Activated effector memory CD4-positive, alpha-beta T cell treated with Interleukin-2 at 50 U/mL for 16 hours (primary cell): ENCODE measurements around the gene TRMU.
"Not testable (repeated sequence)": the region's sequence is repeated elsewhere in the genome, so short reads cannot be mapped to it uniquely, and the experiment has no call there.

Experiments
- DNase-seq: peaks from one replicate; pipeline ENCODE4 v3.0.0-alpha.2; 2020

Gene TRMU

DNA sequence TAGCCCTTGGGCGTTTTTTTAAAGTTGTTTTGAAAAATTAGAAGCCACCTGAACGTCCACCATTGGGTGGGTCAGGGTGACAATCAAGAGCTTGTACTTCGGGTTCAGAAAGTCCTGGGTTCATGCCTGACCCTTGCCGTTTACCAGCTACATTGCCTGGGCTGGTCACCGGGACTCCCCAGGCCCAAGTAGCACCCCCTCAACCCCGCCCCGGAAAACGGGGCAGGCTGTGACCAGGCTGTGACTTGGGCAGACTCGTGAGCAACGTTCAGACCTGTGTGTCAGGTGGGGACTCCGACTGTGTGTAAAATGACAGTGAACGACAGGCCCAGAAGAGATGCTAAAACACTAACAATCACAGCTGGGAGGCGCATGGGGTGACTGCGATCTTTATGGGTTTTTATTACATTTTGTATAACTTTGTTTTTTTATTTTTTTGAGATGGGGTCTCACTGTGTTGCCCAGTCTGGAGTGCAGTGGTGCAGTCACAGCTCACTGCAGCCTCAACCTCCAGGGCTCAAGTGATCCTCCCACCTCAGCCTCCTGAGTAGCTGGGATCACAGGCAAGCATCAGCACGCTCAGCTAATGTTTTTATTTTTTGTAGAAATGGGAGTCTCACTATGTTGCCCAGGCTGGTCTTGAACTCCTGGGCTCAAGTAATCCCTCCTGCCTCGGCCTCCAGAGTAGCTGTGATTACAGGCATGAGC, 56.8 kb downstream of the TRMU start:
- DNase-seq, result no peak

DNA sequence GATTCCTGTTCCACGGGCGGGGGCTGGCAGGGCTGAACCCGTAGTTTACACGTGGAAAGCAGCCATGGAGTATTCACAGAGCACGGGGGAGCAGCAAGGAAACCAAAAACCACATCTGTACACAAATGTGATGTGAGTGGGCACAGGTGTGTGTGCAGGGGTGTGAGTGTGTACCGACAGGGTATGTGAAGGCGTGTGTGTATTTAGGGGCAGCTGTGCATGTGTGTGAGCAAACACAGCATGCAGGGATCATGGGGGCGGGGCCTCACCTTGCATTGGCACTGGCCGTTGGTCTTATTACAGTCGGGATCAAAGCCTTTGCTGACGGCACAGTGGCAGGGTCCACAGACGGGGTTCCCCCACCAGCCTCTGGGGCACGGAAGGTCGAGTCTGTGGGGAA, 58.4 kb downstream of the TRMU start:
- no peak for DNase-seq

DNA sequence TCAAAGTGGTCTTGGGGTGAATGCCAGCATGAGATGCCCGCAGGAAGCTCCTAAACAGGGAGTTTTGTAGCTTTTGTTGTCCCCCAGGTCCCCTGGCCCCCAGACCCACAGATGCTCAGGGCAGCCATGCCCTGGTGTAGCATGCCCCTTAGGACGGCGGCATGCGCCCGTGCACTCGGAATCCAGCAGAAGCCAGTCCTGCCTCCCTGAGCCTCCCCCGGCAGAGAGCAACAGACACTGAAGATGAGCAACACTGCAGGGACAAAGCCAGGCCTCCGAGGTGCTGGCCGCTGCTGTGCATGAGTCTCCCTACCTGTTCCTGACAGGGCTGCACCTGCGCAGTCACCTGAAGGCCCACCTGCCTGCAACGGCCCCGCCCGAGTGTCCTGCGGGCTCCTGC, 59.1 kb downstream of the TRMU start:
- no peak for DNase-seq

DNA sequence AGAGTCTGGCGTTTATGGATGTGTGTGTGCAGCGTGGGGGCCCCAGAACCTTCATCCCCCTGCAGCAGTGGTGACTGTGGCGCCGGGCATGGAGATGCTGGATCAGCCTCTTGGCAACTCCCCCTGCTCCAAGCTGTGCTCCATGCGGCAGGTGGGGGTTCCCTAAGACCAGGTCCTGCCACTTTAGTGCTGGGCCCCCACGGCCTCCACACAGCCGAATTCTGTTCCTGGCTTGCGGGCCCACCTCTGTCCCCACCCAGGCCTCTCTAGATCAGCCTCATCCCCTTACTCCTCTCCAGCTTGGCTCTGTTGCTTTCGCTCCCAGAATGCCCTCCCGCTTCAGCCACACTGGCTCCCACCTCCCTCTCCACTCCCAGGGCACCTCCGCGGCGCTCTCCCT, 59.6 kb downstream of the TRMU start:
- no peak for DNase-seq

DNA sequence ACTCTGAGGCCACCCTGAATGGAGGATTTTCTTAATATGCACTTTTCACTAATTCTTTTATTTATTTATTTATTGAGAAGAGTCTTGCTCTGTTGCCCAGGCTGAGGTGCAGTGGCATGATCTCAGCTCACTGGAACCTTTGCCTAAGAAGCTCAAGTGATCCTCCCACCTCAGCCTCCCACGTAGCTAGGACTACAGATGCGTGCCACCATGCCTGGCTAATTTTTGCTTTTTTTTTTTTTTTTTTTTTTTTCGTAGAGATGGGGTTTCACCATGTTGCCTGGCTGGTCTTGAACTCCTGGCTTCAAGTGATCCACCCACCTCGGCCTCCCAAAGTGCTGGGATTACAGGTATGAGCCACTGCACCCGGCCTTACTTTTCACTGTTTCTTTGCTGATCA, 61.5 kb downstream of the TRMU start:
- not testable (repeated sequence) for DNase-seq

DNA sequence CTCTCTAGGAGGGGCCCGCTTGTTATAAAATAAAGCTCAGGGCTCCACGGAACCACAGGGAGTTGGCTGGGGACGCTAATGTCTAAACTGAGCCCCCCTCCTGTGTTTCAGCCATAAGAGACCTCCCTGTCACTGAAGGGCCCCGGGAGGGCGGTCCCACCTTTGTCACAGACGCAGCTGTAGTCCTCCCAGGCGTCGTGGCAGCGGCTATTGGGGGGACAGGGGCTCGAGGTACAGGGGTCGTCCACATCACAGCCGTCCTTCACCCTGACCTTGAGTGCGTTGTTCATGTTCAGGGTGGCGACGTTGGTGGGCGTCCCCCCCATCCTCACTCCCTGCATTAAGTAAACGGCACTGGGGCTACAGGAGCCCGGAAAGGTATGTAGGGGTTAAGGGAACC, 62.0 kb downstream of the TRMU start:
- DNase-seq, result no peak

DNA sequence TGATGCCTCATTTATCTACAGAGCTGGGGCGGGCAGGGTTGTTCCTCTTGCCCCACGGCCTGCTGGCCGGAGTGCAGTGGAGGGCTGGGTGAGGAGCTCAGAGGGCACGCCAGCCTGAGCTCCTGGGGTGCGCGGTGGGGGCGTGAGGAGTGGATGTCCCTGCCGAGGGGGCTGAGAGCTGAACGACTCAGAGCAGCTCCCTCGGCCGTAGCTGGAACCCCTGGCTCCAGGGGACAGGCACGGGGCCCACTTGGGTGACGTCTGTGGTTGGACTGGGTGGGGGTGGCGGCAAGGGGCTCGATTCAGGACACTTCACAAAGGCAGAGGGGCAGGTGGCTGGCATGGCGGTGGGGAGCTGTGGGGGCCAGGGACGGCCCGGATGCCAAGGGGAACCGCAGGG, 62.4 kb downstream of the TRMU start:
- no peak for DNase-seq

DNA sequence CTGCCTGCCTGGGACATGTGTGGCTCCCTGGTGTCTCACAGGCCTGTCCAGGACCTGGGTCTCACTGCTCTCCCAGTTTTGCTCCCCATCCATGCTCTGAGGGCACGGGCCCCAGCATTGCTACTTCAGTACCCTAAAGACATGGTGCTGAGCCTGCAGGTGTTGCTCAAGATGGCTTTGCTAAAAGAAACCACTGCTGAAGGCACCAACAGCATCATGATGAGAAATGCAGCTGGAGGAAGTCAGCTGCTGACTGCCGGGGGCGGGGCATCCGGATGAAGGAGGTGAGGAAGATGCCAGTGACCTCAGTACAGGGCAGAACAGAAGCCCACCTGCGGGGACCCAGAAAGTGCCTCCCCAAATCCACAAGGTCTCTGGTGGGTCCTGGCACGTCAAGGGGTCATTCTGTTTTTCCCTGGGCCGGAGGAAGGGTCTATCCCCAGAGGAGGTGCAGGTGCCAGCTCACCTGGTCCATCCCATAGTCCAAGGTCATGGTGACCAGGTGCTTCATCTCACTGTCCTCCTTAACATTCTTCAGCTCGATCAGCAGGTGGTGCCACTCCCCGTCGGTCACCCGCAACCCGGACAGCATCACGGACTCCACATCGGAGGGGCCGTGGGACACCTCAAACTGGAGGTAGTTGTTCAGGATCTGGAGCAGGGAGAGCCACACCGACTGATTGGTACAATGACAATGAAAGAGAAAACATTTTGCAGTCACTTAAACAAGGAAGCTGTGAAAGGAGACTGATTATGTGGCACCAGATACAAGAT, 63.9 kb downstream of the TRMU start:
- no peak for DNase-seq

DNA sequence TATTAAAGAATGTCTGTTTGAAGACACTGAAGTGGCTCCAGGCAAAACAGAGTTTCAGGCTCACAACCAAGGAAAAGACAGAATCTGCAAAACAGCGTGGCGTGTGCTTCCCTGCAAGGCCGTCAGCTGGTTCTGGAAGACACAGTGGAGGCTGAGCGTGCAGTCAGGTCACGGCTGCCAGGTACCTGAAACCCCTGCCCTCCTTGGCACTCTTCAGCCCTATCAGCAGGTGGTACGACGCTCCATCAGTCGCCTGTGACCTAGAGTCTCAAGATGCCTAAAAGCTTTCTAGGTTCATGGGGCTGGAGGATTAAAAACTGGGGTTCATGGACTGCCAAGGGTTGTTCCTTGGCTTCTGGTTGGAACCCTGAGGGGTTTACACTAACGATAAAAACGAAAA, 65.9 kb downstream of the TRMU start:
- DNase-seq, result no peak

DNA sequence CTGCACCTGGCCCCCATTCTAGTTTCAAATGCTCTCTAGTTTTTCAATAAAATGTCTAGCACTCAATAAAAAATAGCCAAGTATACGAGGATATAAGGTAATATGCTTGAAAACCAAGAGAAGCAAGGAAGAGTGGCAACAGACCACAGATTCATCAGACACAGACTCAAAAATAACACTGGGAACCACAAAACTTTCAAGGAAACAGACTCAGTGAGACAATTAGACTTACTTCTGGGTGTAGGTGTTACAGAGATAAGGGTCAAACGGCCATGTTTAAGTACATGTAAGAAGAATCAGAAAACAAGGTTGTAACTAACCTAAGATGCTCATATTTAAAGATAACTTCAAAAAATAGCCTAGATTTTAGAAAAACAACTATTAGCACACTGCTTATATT, 67.0 kb downstream of the TRMU start:
- DNase-seq, result no peak

DNA sequence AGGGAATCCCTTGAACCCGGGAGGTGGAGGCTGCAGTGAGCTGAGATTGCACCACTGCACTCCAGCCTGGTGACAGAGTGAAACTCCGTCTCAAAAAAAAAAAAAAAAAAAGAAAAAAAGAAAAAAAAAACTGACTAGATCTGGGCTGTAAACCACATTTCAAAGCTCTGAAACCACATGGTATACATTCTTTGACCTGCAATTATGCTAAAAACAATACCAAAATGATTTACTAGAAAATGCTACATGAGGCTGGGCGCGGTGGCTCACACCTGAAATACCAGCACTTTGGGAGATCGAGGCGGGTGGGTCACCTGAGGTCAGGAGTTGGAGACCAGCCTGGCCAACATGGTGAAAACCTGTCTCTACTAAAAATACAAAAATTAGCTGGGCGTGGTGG, 68.4 kb downstream of the TRMU start:
- not testable (repeated sequence) for DNase-seq

DNA sequence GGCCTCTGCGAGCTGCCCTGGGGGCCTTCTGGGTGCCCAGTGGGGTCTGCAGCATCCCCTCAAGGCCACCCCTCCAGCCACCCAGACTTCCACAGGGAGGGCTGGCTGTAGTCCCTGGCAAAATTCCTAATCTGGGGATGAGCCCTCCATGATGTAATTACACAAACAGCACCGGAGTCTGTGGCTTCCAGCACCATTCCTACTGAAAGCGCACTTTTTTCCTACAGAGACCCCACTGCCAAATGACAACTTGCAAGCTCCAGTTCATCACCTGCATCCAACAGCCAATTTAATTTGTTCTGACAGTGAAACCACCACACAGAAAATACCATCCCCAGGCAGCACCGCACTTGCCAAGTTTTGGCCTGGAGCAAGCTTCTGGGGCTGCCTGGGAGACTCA, 70.4 kb downstream of the TRMU start:
- no peak for DNase-seq

DNA sequence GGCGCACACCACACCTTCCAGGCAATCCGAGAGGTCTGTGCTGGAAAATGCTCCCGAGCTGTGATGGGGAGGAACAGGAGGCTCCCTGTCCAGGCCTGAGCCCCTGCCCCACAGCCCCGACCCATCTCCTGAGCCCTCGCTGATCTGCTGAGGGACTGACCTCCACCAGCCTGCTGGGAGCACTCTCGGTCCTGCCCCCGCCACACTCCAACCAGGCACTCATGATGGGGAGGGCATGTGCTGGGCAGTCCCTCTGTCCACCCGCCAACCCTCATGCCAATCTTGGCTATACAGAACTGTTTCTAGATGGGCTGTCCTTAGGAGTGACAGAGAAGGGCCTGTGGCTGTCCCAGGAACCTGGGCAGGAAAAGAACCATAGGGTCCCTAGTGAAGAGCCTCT, 70.8 kb downstream of the TRMU start:
- DNase-seq, result no peak

DNA sequence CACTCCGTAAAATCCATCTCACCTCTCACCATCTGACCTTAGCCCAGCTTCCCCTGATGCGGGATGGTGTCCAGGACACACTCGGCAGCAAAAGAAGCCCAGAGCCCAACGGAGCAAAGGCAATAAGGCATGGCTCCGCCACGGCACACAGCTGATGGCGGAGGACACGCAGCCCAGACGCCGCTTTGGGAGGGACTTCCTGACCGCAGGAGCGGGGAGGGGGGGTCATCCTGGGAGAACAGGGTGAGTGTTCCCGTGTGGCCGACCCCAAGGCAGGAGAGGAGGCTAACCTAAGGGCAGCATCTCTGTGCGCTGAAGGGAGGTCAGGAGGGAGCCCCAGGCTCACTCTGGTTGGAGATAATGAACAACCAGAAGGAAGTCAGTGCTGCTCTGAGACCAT, 71.3 kb downstream of the TRMU start:
- DNase-seq, result no peak
